GM08714 (cell line): ENCODE measurements around the gene CREB5.

Experiments
- H3K4me3 ChIP-seq: fragments of 200-500 bp; sonication (Bioruptor generic); 2 replicates; pipeline ENCODE4 v1.5.1; 2014; ENCODE audit warnings: mild to moderate bottlenecking, low read length, inconsistent platforms
- ZNF274 ChIP-seq: IDR thresholded peaks from 2 replicates; pipeline ENCODE4 v1.6.1; 2012; ENCODE audit warnings: mild to moderate bottlenecking, low read depth, low read length

Gene CREB5

GRCh38 chr7:28835800-28836199 lies 423.5 kb downstream of the CREB5 start:
- no peak for TF ChIP-seq ZNF274
- no peak overlapping the region for H3K4me3 ChIP-seq

- no peak overlapping the region for H3K4me3 ChIP-seq
- no peak for TF ChIP-seq ZNF274
These were observed 424.4 kb downstream of the CREB5 start for GRCh38 chr7:28836716-28837115.

- no peak for TF ChIP-seq ZNF274
- no peak overlapping the region for H3K4me3 ChIP-seq
These were observed 424.9 kb downstream of the CREB5 start for GRCh38 chr7:28837216-28837615.

GRCh38 chr7:28840592-28840995 lies 428.3 kb downstream of the CREB5 start:
- no peak overlapping the region for H3K4me3 ChIP-seq
- no peak for TF ChIP-seq ZNF274

- H3K4me3 ChIP-seq = no peak overlapping the region
- no peak for TF ChIP-seq ZNF274
These were observed 429.4 kb downstream of the CREB5 start for GRCh38 chr7:28841766-28842165.

GRCh38 chr7:28842769-28843295 lies 430.5 kb downstream of the CREB5 start:
- no peak overlapping the region for H3K4me3 ChIP-seq
- TF ChIP-seq ZNF274 = no peak

- no peak overlapping the region for H3K4me3 ChIP-seq
- no peak for TF ChIP-seq ZNF274
These were observed 432.8 kb downstream of the CREB5 start for GRCh38 chr7:28845106-28845505.

GRCh38 chr7:28847176-28847575 lies 434.9 kb downstream of the CREB5 start:
- no peak overlapping the region for H3K4me3 ChIP-seq
- no peak for TF ChIP-seq ZNF274

- TF ChIP-seq ZNF274 = no peak
- no peak overlapping the region for H3K4me3 ChIP-seq
These were observed 435.4 kb downstream of the CREB5 start for GRCh38 chr7:28847681-28848080.

GRCh38 chr7:28848906-28849305 lies 436.6 kb downstream of the CREB5 start:
- no peak overlapping the region for H3K4me3 ChIP-seq
- TF ChIP-seq ZNF274 = no peak

GRCh38 chr7:28850699-28851098 lies 438.4 kb downstream of the CREB5 start:
- no peak for TF ChIP-seq ZNF274

GRCh38 chr7:28853150-28853549 lies 440.8 kb downstream of the CREB5 start:
- TF ChIP-seq ZNF274 = no peak
- no peak overlapping the region for H3K4me3 ChIP-seq

More at GRCh38 chr7:28850699-28851098, 438.4 kb downstream of the CREB5 start:
- H3K4me3 ChIP-seq = no peak overlapping the region

- peak overlapping the region; percentile 35; the same call in 1 of the 2 replicates for H3K4me3 ChIP-seq
- TF ChIP-seq ZNF274 = no peak
These were observed 441.8 kb downstream of the CREB5 start for GRCh38 chr7:28853834-28854749.

GRCh38 chr7:28854750-28855074 lies 442.4 kb downstream of the CREB5 start:
- H3K4me3 ChIP-seq = no peak overlapping the region
- no peak for TF ChIP-seq ZNF274

GRCh38 chr7:28855538-28856217 lies 443.4 kb downstream of the CREB5 start:
- H3K4me3 ChIP-seq = no peak overlapping the region
- no peak for TF ChIP-seq ZNF274

GRCh38 chr7:28856656-28857055 lies 444.3 kb downstream of the CREB5 start:
- H3K4me3 ChIP-seq = no peak overlapping the region
- TF ChIP-seq ZNF274 = no peak
